Breast epithelium (tissue), 3 donors: Measurements from ENCODE around the gene GALNT2.

Experiments
- CTCF ChIP-seq, 3 donors: fragments of 450-650 bp; IDR thresholded peaks; one replicate each; pipeline ENCODE4 v1.5.1; 2016 to 2017; ENCODE audit warnings: antibody characterized with exemption in 3 of 3, mild to moderate bottlenecking in 3 of 3, moderate library complexity in 3 of 3
- POLR2A ChIP-seq: fragments of 450-650 bp; IDR thresholded peaks from one replicate; pipeline ENCODE4 v1.6.1; 2016; ENCODE audit warnings: antibody characterized with exemption, mild to moderate bottlenecking, moderate library complexity
- POLR2AphosphoS5 ChIP-seq, 3 donors: sonication (generic); formaldehyde crosslinking; IDR thresholded peaks; one replicate each; pipeline ENCODE4 v1.6.1; 2017; ENCODE audit warnings: antibody characterized with exemption in 3 of 3

GRCh38 chr1:230105245-230105753 lies 38.3 kb downstream of the GALNT2 start:
- TF ChIP-seq POLR2AphosphoS5 (IDR thresholded peaks at IDR 0.05) (no peak), CTCF (IDR thresholded peaks at IDR 0.05) (no peak), POLR2A (no peak)
